ENCODE results near the gene RUNX1. TPM values are rescaled to one million over a fixed set of nuclear protein-coding genes. Genes with fewer than 3 reads are reported as not detected.
A peak's percentile ranks its signal among the peaks of the same experiment; 100 is the strongest.

RUNX1 gene
- polyA plus RNA-seq, 3 donors, result 6.2 to 49.7 (median 8.7) TPM

GRCh38 chr21:34812504-34813265 is 236.4 kb downstream of the RUNX1 start:
- Histone ChIP-seq H3K4me3 (replicated peaks in 1 of 3; ENCODE audit: low read depth in 2 of 3, low read length in 3 of 3) (no peak overlapping the region), H3K4me2 (replicated peaks; ENCODE audit: extremely low read depth, low read length, poor library complexity, severe bottlenecking) (no peak overlapping the region), H3K79me2 (ENCODE audit: insufficient read depth, low read length) (peaks cover 88% of the 10 kb centered on the region), H2AFZ (ENCODE audit: insufficient read depth, low read depth, low read length, poor library complexity, severe bottlenecking) (no peak overlapping the region), H3K36me3 (replicated peaks in 1 of 2; ENCODE audit: control insufficient read depth in 1 of 2, insufficient read depth in 2 of 2, low read length in 2 of 2) (peaks cover 57 to 86% of the 10 kb centered on the region in 2 donors), H3K4me1 (ENCODE audit: control insufficient read depth in 1 of 2, insufficient read depth in 2 of 2, low read length in 2 of 2) (peaks cover 26 to 53% of the 10 kb centered on the region in 2 donors), H3K9me3 (replicated peaks in 1 of 2; ENCODE audit: control insufficient read depth in 1 of 2, insufficient read depth in 1 of 2, low read length in 2 of 2) (no peaks in the 10 kb centered on the region), H3K27me3 (ENCODE audit: control insufficient read depth in 2 of 2, insufficient read depth in 2 of 2, low read length in 2 of 2) (no peaks in the 10 kb centered on the region), H4K20me1 (ENCODE audit: insufficient read depth, low read length) (peaks cover 96% of the 10 kb centered on the region), H3K27ac (ENCODE audit: low read depth in 1 of 2, low read length in 2 of 2) (peak overlapping the region in 1 of 2 donors; percentile 55), H3K9ac (ENCODE audit: insufficient read depth, low read length, poor library complexity, severe bottlenecking) (no peak overlapping the region)
- no peak for DNase-seq
- whole genome bisulfite sequencing (ENCODE audit: insufficient coverage), result 100% methylated on average over 1 of the region's 7 CpGs
- Mint-ChIP-seq H3K4me3 (no peak overlapping the region), H3K36me3 (peaks cover 84 to 91% of the 10 kb centered on the region in 2 donors), H3K9me3 (peaks cover 0 to 5% (median 0%) of the 10 kb centered on the region in 7 donors), H3K4me1 (peaks cover 72% of the 10 kb centered on the region), H3K27ac (peak overlapping the region; percentile 9 to 84 (median 77)), H3K27me3 (ENCODE audit: low read depth in 3 of 3) (no peaks in the 10 kb centered on the region)
- no peak for TF ChIP-seq CTCF (IDR thresholded peaks at IDR 0.05)
- intact Hi-C loops (cut with micrococcal nuclease), result no loop called here

- Histone ChIP-seq H3K9me3 (replicated peaks in 1 of 2; ENCODE audit: control insufficient read depth in 1 of 2, insufficient read depth in 1 of 2, low read length in 2 of 2) (no peaks in the 10 kb centered on the region), H3K4me2 (replicated peaks; ENCODE audit: extremely low read depth, low read length, poor library complexity, severe bottlenecking) (no peak overlapping the region), H3K27me3 (ENCODE audit: control insufficient read depth in 2 of 2, insufficient read depth in 2 of 2, low read length in 2 of 2) (no peaks in the 10 kb centered on the region), H3K36me3 (replicated peaks in 1 of 2; ENCODE audit: control insufficient read depth in 1 of 2, insufficient read depth in 2 of 2, low read length in 2 of 2) (peaks cover 44 to 75% of the 10 kb centered on the region in 2 donors), H3K27ac (ENCODE audit: low read depth in 1 of 2, low read length in 2 of 2) (no peak overlapping the region), H3K4me3 (replicated peaks in 1 of 3; ENCODE audit: low read depth in 2 of 3, low read length in 3 of 3) (no peak overlapping the region), H2AFZ (ENCODE audit: insufficient read depth, low read depth, low read length, poor library complexity, severe bottlenecking) (no peak overlapping the region), H4K20me1 (ENCODE audit: insufficient read depth, low read length) (peaks cover 91% of the 10 kb centered on the region), H3K79me2 (ENCODE audit: insufficient read depth, low read length) (peaks cover 88% of the 10 kb centered on the region), H3K4me1 (ENCODE audit: control insufficient read depth in 1 of 2, insufficient read depth in 2 of 2, low read length in 2 of 2) (peaks cover 33 to 62% of the 10 kb centered on the region in 2 donors), H3K9ac (ENCODE audit: insufficient read depth, low read length, poor library complexity, severe bottlenecking) (no peak overlapping the region)
- no peak for TF ChIP-seq CTCF (IDR thresholded peaks at IDR 0.05)
- 95% methylated on average over 3 of the region's 4 CpGs for WGBS (ENCODE audit: insufficient coverage)
- Mint-ChIP-seq H3K27me3 (ENCODE audit: low read depth in 3 of 3) (no peaks in the 10 kb centered on the region), H3K27ac (peak overlapping the region in 5 of 7 donors; percentile 9 to 69 (median 23)), H3K9me3 (peaks cover 0 to 5% (median 0%) of the 10 kb centered on the region in 7 donors), H3K36me3 (peaks cover 76 to 84% of the 10 kb centered on the region in 2 donors), H3K4me1 (peaks cover 82% of the 10 kb centered on the region), H3K4me3 (no peak overlapping the region)
- intact Hi-C loops (cut with micrococcal nuclease), result no loop called here
- DNase-seq, result no peak
These were observed 237.7 kb downstream of the RUNX1 start for GRCh38 chr21:34811368-34811767.
